Heart left ventricle (tissue), 13 donors: ENCODE measurements around the gene PGF.

Experiments used
- CTCF ChIP-seq, 12 donors: fragments of 200-600 bp; sonication (generic) in 4 of 12; IDR thresholded peaks; one replicate each; pipeline versions ENCODE4 v1.5.0 to v1.8.0; 2018 to 2022; ENCODE audit warnings: antibody characterized with exemption in 12 of 12, mild to moderate bottlenecking in 5 of 12
- POLR2A ChIP-seq, 2 donors: fragments of 450-650 bp; IDR thresholded peaks; one replicate each; pipeline ENCODE4 v1.6.1; 2017; ENCODE audit warnings: antibody characterized with exemption in 2 of 2, mild to moderate bottlenecking in 2 of 2, moderate library complexity in 2 of 2
- donor health status: ischemic (EF 13 %, LVEDD 7.1; RV severe dilation, severe dysfunction).
- donor health status: DM: no; HTN: yes; CAD: no.
- donor health status: DM: no; HTN: no; CAD: no.
- donor health status: ischemic (EF 25% LVEDD 6.9; RV normal size, moderate dysfunction).
- donor health status: ischemic (EF 25% LVEDD 5.7; RV mildly dilated, moderate dysfunction).
- donor health status: ischemic (EF 35%, LVEDD 5.7; RV mildly dilated, moderate dysfunction).
- donor health status: nonischemic (EF 11% LVEDD 7.7; RV severe dilation, severe dysfunction).
- donor health status: DM: yes; HTN: yes; CAD: no.
- donor health status: PGD.
- donor health status: ischemic (EF 29% LVEDD 5.4; RV normal size, mild dysfunction).
- donor health status: nonischemic (EF 23%, LVEDD 6.1; RV moderate dilation, normal function).

GRCh38 chr14:74913986-74914573 is 41.3 kb downstream of the PGF start:
- TF ChIP-seq POLR2A (IDR thresholded peaks at IDR 0.05) (no peak), CTCF (IDR thresholded peaks at IDR 0.05) (peak; percentile 64 to 87 (median 76))
